GM12878 (cell line): ENCODE data around the gene ACTRT3. TPM values are rescaled to one million over a fixed set of nuclear protein-coding genes. Genes with fewer than 3 reads are reported as not detected.

Source experiments
- ATAC-seq: fragments of 200-7000 bp; cut with Tn5 transposase; 3 replicates; pipeline ENCODE4 v1.9.1; 2020; ENCODE audit warnings: mild to moderate bottlenecking, moderate library complexity
- BruUV-seq: library from RNA; stranded (reverse); fragments of 400-500 nt; replicated peaks from 2 replicates; lab custom pipeline; 2021; lab: Mats Ljungman, UMichigan
- CTCF ChIA-PET: fragments of 300-600 bp; sonication (Branson Sonifier 250); formaldehyde crosslinking; extraction: SDS; loops from one replicate; lab custom pipeline; 2021; ENCODE audit warnings: inconsistent platforms; lab: Yijun Ruan, JAX
- POLR2A ChIA-PET: fragments of 350-600 bp; formaldehyde crosslinking; extraction: SDS; loops from one replicate; lab custom pipeline; 2021; ENCODE audit warnings: inconsistent platforms; lab: Charles Lee
- RAD21 ChIA-PET: fragments of 300-600 bp; sonication (Branson Sonifier 250); formaldehyde crosslinking; loops from one replicate; lab custom pipeline; 2023; ENCODE audit warnings: antibody characterized with exemption; ENCODE audit not compliant: unreplicated experiment; lab: Charles Lee
- SMC1A ChIA-PET: fragments of 300-600 bp; sonication (Branson Sonifier 250); formaldehyde crosslinking; loops from one replicate; lab custom pipeline; 2023; ENCODE audit not compliant: unreplicated experiment, uncharacterized antibody; lab: Charles Lee
- DNase-seq: peaks from one replicate; pipeline ENCODE4 v3.0.0-alpha.2; 2011; ENCODE audit warnings: low read depth, low spot score
- FAIRE-seq: peaks from 3 replicates; lab custom pipeline; 2011; peaks lifted over from hg19 to GRCh38; lab: Jason Lieb, UNC
- H2AFZ ChIP-seq: 2 replicates; pipeline ENCODE4 v1.6.0; 2011; ENCODE audit warnings: low read depth, low read length, control low read depth; ENCODE audit not compliant: control insufficient read depth
- H3K27ac ChIP-seq: 2 replicates; pipeline ENCODE4 v1.5.1; 2011; ENCODE audit warnings: control low read depth; ENCODE audit not compliant: control insufficient read depth, insufficient read depth
- H3K27me3 ChIP-seq, 2 experiments: replicated peaks in 1 of 2; 2 replicates each; pipeline versions ENCODE4 v1.6.0 to v1.6.1; 2011; ENCODE audit warnings: low read length in 1 of 2; ENCODE audit not compliant: control insufficient read depth in 2 of 2, insufficient read depth in 2 of 2
- H3K36me3 ChIP-seq, 2 experiments: 2 replicates each; pipeline ENCODE4 v1.5.1; 2011; ENCODE audit warnings: low read length in 1 of 2; ENCODE audit not compliant: control insufficient read depth in 2 of 2, insufficient read depth in 2 of 2
- H3K4me1 ChIP-seq: 2 replicates; pipeline ENCODE4 v1.6.1; 2011; ENCODE audit warnings: mild to moderate bottlenecking, low read length, moderate library complexity, mixed read lengths; ENCODE audit not compliant: control insufficient read depth, insufficient read depth
- H3K4me2 ChIP-seq: 2 replicates; pipeline ENCODE4 v1.6.0; 2011; ENCODE audit warnings: control low read depth; ENCODE audit not compliant: control insufficient read depth, insufficient read depth
- H3K4me3 ChIP-seq: fragments of 200-600 bp; sonication (generic); 2 replicates; pipeline ENCODE4 v1.5.1; 2016
- H3K79me2 ChIP-seq: 2 replicates; pipeline ENCODE4 v1.6.0; 2011; ENCODE audit warnings: low read length; ENCODE audit not compliant: control insufficient read depth, insufficient read depth
- H3K9ac ChIP-seq: 2 replicates; pipeline ENCODE4 v1.8.0; 2011; ENCODE audit warnings: low read length, control low read depth, mixed read lengths; ENCODE audit not compliant: control insufficient read depth, insufficient read depth
- H3K9me3 ChIP-seq: replicated peaks from 3 replicates; pipeline ENCODE4 v1.5.1; 2011; ENCODE audit warnings: mild to moderate bottlenecking, low read length; ENCODE audit not compliant: control insufficient read depth, insufficient read depth
- H4K20me1 ChIP-seq: 2 replicates; pipeline ENCODE4 v1.6.0; 2011; ENCODE audit not compliant: control insufficient read depth, insufficient read depth
- BCL3 ChIP-seq: IDR thresholded peaks from 2 replicates; pipeline ENCODE4 v1.6.1; 2011; ENCODE audit warnings: borderline replicate concordance, low read depth, mild to moderate bottlenecking, moderate library complexity, low read length; ENCODE audit not compliant: insufficient read depth, poor library complexity, severe bottlenecking
- E4F1 ChIP-seq: fragments of 450-650 bp; IDR thresholded peaks from 2 replicates; pipeline ENCODE4 v1.6.1; 2018; ENCODE audit warnings: borderline replicate concordance, mild to moderate bottlenecking; ENCODE audit not compliant: partially characterized antibody
- JUND ChIP-seq: IDR thresholded peaks from 2 replicates; pipeline ENCODE4 v1.6.1; 2012; ENCODE audit warnings: low read depth, mild to moderate bottlenecking, low read length, improper control_type of control experiment, moderate library complexity
- MTA3 ChIP-seq: IDR thresholded peaks from 2 replicates; pipeline ENCODE4 v1.6.1; 2012; ENCODE audit warnings: low read length, inconsistent platforms, borderline replicate concordance
- NFIC ChIP-seq: IDR thresholded peaks from 2 replicates; pipeline ENCODE4 v1.6.1; 2012; ENCODE audit warnings: low read depth, mild to moderate bottlenecking, inconsistent platforms, low read length, moderate library complexity
- POLR2AphosphoS2 ChIP-seq: IDR thresholded peaks from 2 replicates; pipeline ENCODE4 v1.6.1; 2011; ENCODE audit warnings: low read depth, mild to moderate bottlenecking, low read length, improper control_type of control experiment, moderate library complexity
- RFX5 ChIP-seq: IDR thresholded peaks from 2 replicates; pipeline ENCODE4 v1.6.1; 2011; ENCODE audit warnings: low read depth, low read length, improper control_type of control experiment
- ZBTB40 ChIP-seq: fragments of 450-650 bp; IDR thresholded peaks from 2 replicates; pipeline ENCODE4 v1.6.1; 2016; ENCODE audit warnings: mild to moderate bottlenecking, moderate library complexity, borderline replicate concordance
- ZNF207 ChIP-seq: fragments of 450-650 bp; IDR thresholded peaks from 2 replicates; pipeline ENCODE4 v1.6.1; 2014; ENCODE audit warnings: antibody characterized with exemption, mild to moderate bottlenecking, borderline replicate concordance
- ZNF384 ChIP-seq: IDR thresholded peaks from 2 replicates; pipeline ENCODE4 v1.6.1; 2012; ENCODE audit warnings: low read depth, mild to moderate bottlenecking, low read length, improper control_type of control experiment, borderline replicate concordance
- WGBS: methylation state at CpG from one replicate; pipeline ENCODE4 v1.1.6; 2016; ENCODE audit warnings: low lambda C conversion rate; ENCODE audit not compliant: insufficient replicate concordance, insufficient coverage; ENCODE audit errors: missing lambda C conversion rate; 5-methylcytosine and 5-hydroxymethylcytosine counted together
- in situ Hi-C: fragments of 300-500 bp; cut with MboI; formaldehyde crosslinking; loops from 9 replicates; pipeline ENCODE4 v1.14.3; 2018; ENCODE audit warnings: mixed read lengths
- intact Hi-C: fragments of 100-400 bp; cut with micrococcal nuclease; formaldehyde crosslinking; loops from one replicate; pipeline ENCODE4 v1.14.2; 2022; ENCODE audit not compliant: unreplicated experiment
- polyA plus RNA-seq, 11 experiments: library from polyadenylated mRNA; depleted of rRNA in 4 of 11; unstranded in 6 of 11; stranded (reverse) in 5 of 11; fragments of >200 nt; fragmentation: Nextera tagmentation in 4 of 11; fragmentation: Illumina TruSeq in 1 of 11; extraction: Ambion mirVana in 4 of 11; extraction: Trizol in 1 of 11; gene quantifications; 1 replicate in 1 of 11; 2 replicates in 10 of 11; pipeline versions ENCODE4 v1.2.1 to v1.2.3, GENCODE V29; 2011 to 2016; ENCODE audit warnings: inconsistent platforms in 2 of 11, missing spikeins in 2 of 11, low read depth in 1 of 11
- total RNA-seq, 4 experiments: library from RNA; depleted of rRNA in 3 of 4; stranded (reverse); fragments of >200 nt in 3 of 4; fragmentation: Illumina TruSeq in 1 of 4; extraction: Trizol in 1 of 4; gene quantifications; 2 replicates each; pipeline versions ENCODE4 v1.2.1 to v1.2.3, GENCODE V29; 2013 to 2021
- TF ChIP-seq, protein P1 (sequence below): IDR thresholded peaks from 2 replicates; pipeline ENCODE4 v1.6.1; 2012; ENCODE audit warnings: low read depth, low read length, improper control_type of control experiment

ACTRT3 gene
- total and polyA plus RNA-seq, 10 of the 15 experiments (the other 5 are each of a cell fraction or from before 2014, with no cell fraction given), result 0.02 to 0.58 (median 0.11) TPM; not detected in 1

GRCh38 chr3:169774186-169774585 is 4.8 kb upstream of the ACTRT3 start:
- H3K79me2 ChIP-seq, result peaks cover 33% of the 10 kb centered on the region
- in situ Hi-C loops (no loop called here), intact Hi-C loops (loop anchor here (5.0 kb wide), 3 partner anchors 158 to 1093 kb away; partner anchors contain the start of gene SKIL)
- no TSS peak for BruUV-seq
- peak overlapping the region; percentile 41 for H3K4me2 ChIP-seq
- DNase-seq (no peak), FAIRE-seq (no peak), ATAC-seq (no peak)
- peak overlapping the region; percentile 97 for H3K4me3 ChIP-seq
- H4K20me1 ChIP-seq, result no peaks in the 10 kb centered on the region
- WGBS, result 25% methylated on average over 5 of the region's 5 CpGs
- H3K27me3 ChIP-seq, result no peaks in the 10 kb centered on the region
- RAD21 ChIA-PET, result interaction anchor here (1.0 kb wide), 2 partner anchors 37 to 624 kb away, joined by 3 read pairs; no protein-coding TSS in a partner anchor
- TF ChIP-seq MTA3, result no peak
- no peak for TF ChIP-seq RFX5
- no peak for TF ChIP-seq BCL3
- no peak for TF ChIP-seq NFIC
- no peak for TF ChIP-seq E4F1
- no peak for TF ChIP-seq JUND
- TF ChIP-seq POLR2AphosphoS2, result no peak
- TF ChIP-seq ZNF207, result no peak
- no peak for TF ChIP-seq ZBTB40
- TF ChIP-seq, protein P1, sequence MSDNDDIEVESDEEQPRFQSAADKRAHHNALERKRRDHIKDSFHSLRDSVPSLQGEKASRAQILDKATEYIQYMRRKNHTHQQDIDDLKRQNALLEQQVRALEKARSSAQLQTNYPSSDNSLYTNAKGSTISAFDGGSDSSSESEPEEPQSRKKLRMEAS, result no peak
- TF ChIP-seq ZNF384, result no peak
- H3K4me1 ChIP-seq, result peaks cover 14% of the 10 kb centered on the region; the same call in 1 of the 2 replicates
- peak overlapping the region; percentile 99 for H3K9ac ChIP-seq
- CTCF ChIA-PET, result interaction anchor here (2.8 kb wide), 1 partner anchor 13 kb away, joined by 7 read pairs; no protein-coding TSS in a partner anchor
- POLR2A ChIA-PET, result interaction anchor here (2.0 kb wide), 1 partner anchor 17 kb away, joined by 4 read pairs; no protein-coding TSS in a partner anchor
- no peak overlapping the region for H2AFZ ChIP-seq
- SMC1A ChIA-PET, result interaction anchor here (0.9 kb wide), 1 partner anchor 9 kb away, joined by 3 read pairs; the partner anchor contains the start of gene TERC
- H3K36me3 ChIP-seq, result peaks cover 0 to 17% of the 10 kb centered on the region in 2 experiments; a peak in 2 of 4 replicates
- no peaks in the 10 kb centered on the region for H3K9me3 ChIP-seq
- peak overlapping the region; percentile 99 for H3K27ac ChIP-seq
